RWPE2 (cell line): ENCODE results near the gene SGCE.

Experiments
- ATAC-seq: fragments of 200-7000 bp; cut with Tn5 transposase; 3 replicates; pipeline ENCODE4 v1.9.1; 2021; ENCODE audit warnings: low read depth
- DNase-seq: peaks from one replicate; pipeline ENCODE4 v3.0.0-alpha.2; 2020; ENCODE audit warnings: low spot score
- H3K27ac ChIP-seq: fragments of 450-650 bp; 2 replicates; pipeline ENCODE4 v1.5.1; 2017; ENCODE audit warnings: mild to moderate bottlenecking; ENCODE audit not compliant: poor library complexity, severe bottlenecking
- H3K27me3 ChIP-seq: fragments of 250-450 bp; sonication (Bioruptor Pico); 2 replicates; pipeline ENCODE4 v1.5.1; 2021; ENCODE audit warnings: mild to moderate bottlenecking, moderate library complexity; ENCODE audit not compliant: insufficient read depth, poor library complexity, severe bottlenecking
- H3K36me3 ChIP-seq: fragments of 250-450 bp; sonication (Bioruptor Pico); 2 replicates; pipeline ENCODE4 v1.5.1; 2020; ENCODE audit warnings: low read depth, mild to moderate bottlenecking, moderate library complexity
- H3K4me1 ChIP-seq: fragments of 250-450 bp; sonication (Bioruptor Pico); 2 replicates; pipeline ENCODE4 v1.5.1; 2021; ENCODE audit warnings: mild to moderate bottlenecking, moderate library complexity; ENCODE audit not compliant: insufficient read depth, poor library complexity, severe bottlenecking
- H3K4me3 ChIP-seq: fragments of 250-450 bp; sonication (Bioruptor Pico); 2 replicates; pipeline ENCODE4 v1.5.1; 2021; ENCODE audit warnings: mild to moderate bottlenecking, moderate library complexity; ENCODE audit not compliant: severe bottlenecking
- H3K9me3 ChIP-seq: fragments of 250-450 bp; sonication (Bioruptor Pico); 2 replicates; pipeline ENCODE4 v1.5.1; 2021; ENCODE audit warnings: mild to moderate bottlenecking, moderate library complexity; ENCODE audit not compliant: severe bottlenecking
- TF ChIP-seq, protein P1 (sequence below): fragments of 450-650 bp; IDR thresholded peaks from one replicate; pipeline ENCODE4 v1.5.1; 2017; ENCODE audit warnings: mild to moderate bottlenecking, moderate library complexity; ENCODE audit not compliant: poor library complexity, severe bottlenecking

The SGCE gene

GRCh38 chr7:94658826-94659225 lies 2.9 kb upstream of the SGCE start:
- Histone ChIP-seq H3K36me3 (no peaks in the 10 kb centered on the region), H3K4me3 (peak overlapping the region; percentile 20), H3K9me3 (no peaks in the 10 kb centered on the region), H3K27me3 (no peaks in the 10 kb centered on the region), H3K27ac (no peak overlapping the region), H3K4me1 (peaks cover 16% of the 10 kb centered on the region)
- no peak for DNase-seq
- no peak for ATAC-seq
- TF ChIP-seq, protein P1, sequence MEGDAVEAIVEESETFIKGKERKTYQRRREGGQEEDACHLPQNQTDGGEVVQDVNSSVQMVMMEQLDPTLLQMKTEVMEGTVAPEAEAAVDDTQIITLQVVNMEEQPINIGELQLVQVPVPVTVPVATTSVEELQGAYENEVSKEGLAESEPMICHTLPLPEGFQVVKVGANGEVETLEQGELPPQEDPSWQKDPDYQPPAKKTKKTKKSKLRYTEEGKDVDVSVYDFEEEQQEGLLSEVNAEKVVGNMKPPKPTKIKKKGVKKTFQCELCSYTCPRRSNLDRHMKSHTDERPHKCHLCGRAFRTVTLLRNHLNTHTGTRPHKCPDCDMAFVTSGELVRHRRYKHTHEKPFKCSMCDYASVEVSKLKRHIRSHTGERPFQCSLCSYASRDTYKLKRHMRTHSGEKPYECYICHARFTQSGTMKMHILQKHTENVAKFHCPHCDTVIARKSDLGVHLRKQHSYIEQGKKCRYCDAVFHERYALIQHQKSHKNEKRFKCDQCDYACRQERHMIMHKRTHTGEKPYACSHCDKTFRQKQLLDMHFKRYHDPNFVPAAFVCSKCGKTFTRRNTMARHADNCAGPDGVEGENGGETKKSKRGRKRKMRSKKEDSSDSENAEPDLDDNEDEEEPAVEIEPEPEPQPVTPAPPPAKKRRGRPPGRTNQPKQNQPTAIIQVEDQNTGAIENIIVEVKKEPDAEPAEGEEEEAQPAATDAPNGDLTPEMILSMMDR = no peak

DNA sequence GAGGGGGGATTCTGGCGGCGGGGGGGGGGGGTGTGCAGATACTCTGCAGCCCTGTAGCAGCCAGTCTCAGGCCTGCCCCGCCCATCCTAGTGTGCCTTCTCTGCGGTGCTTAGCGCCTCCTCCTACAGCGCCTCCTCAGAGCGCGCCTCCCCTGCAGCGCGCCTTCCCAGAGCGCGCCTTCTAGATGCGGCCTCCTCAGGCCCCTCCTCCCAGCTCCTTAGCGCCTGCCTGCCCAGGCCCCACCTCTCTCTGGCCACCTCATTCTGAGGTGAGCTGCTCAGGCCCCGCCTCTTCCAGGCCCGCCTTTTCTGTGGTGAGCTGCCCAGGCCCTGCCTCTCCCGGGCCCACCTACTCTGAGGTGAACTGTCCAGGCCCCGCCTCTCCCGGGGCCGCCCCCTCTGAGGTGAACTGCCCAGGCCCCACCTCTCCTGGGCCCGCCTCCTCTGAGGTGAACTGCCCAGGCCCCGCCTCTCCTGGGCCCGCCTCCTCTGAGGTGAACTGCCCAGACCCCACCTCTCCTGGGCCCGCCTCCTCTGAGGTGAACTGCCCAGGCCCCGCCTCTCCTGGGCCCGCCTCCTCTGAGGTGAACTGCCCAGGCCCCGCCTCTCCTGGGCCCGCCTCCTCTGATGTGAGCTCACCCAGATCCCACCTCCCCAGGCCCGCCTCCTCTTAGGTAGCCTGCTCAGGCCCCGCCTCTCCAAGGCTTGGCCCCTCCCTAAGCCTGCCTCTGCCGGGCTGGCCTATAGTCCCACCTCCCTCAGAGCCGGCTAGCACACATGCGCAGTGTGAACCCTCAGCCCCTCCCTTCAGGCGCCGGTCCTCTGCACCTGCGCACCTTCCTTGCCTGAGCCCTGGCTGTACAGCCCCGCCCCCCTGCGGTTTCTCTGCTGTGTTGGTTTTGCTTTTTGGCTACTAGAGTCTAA lies 2.1 kb upstream of the SGCE start:
- Histone ChIP-seq H3K4me3 (peak overlapping the region; percentile 20), H3K27ac (peak overlapping the region; percentile 33)

DNA sequence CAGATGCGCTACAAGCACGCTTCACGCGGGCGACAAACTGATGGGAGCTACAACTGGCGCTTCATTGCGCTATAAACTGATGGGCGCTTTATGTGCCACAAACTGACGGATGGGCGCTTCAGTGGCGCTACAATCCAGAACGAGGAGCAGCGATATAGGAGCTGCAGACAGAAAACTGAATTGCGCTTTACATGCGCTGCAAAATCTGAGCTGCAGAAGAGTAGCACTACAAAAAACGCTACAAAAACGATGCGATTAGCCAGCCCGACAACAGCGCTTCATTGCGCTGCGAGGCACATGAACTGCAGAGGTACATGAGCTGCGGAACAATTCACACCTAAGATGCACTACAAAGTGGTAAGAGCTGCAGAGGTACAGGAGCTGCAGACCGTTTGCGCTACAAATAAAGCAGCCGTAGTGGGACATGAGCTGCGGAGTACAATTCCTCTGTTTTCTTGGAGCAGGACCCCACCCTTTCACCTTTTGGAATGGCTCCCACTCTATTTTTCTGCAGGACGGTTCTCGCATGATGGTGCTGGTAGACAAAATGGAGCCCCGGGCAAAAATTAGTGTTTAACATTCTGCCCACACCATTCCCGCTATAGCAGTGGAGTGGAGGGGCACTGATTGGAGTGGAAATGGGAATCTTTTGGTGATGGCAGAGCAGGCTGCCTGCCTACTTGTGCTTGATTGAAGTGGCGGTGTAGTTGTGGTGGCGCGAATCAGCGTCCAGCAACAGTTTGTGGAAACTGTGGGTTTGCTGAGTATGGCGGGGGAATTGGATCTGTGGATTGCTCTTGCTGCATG lies 1.2 kb upstream of the SGCE start:
- TF ChIP-seq, protein P1 = no peak
- no peaks in the 10 kb centered on the region for H3K9me3 ChIP-seq
- H3K36me3 ChIP-seq = no peaks in the 10 kb centered on the region; the same call in 1 of the 2 replicates
- H3K4me3 ChIP-seq = peak overlapping the region; percentile 49
- ATAC-seq (no peak), DNase-seq (no peak)
- no peaks in the 10 kb centered on the region for H3K27me3 ChIP-seq
- H3K27ac ChIP-seq = peak overlapping the region; percentile 33
- peaks cover 33% of the 10 kb centered on the region for H3K4me1 ChIP-seq

More for the DNA sequence above, 2.1 kb upstream of the SGCE start:
- H3K9me3 ChIP-seq = no peaks in the 10 kb centered on the region
- H3K4me1 ChIP-seq = peaks cover 24% of the 10 kb centered on the region
- ATAC-seq = peak; percentile 84
- H3K36me3 ChIP-seq = no peaks in the 10 kb centered on the region; the same call in 1 of the 2 replicates
- no peaks in the 10 kb centered on the region for H3K27me3 ChIP-seq
- TF ChIP-seq, protein P1 = no peak
- peak; percentile 96 for DNase-seq

- TF ChIP-seq, protein P1 = no peak
- Histone ChIP-seq H3K36me3 (no peaks in the 10 kb centered on the region; the same call in 1 of the 2 replicates), H3K27me3 (no peaks in the 10 kb centered on the region), H3K9me3 (no peaks in the 10 kb centered on the region), H3K4me3 (peak overlapping the region; percentile 49), H3K27ac (peak overlapping the region; percentile 33), H3K4me1 (peaks cover 35% of the 10 kb centered on the region)
- DNase-seq (no peak), ATAC-seq (no peak)
These were observed 658 bp upstream of the SGCE start for GRCh38 chr7:94656658-94656924.
